Lower leg skin (tissue), 3 donors: ENCODE measurements around the gene SLC1A4.

Experiments
- CTCF ChIP-seq, 3 donors: fragments of 450-650 bp; IDR thresholded peaks; one replicate each; pipeline ENCODE4 v1.5.1; 2016; ENCODE audit warnings: antibody characterized with exemption in 3 of 3, mild to moderate bottlenecking in 3 of 3, moderate library complexity in 2 of 3
- POLR2A ChIP-seq, 2 donors: fragments of 450-650 bp; IDR thresholded peaks; one replicate each; pipeline ENCODE4 v1.6.1; 2016 to 2017; ENCODE audit warnings: antibody characterized with exemption in 2 of 2, mild to moderate bottlenecking in 1 of 2, moderate library complexity in 1 of 2

DNA sequence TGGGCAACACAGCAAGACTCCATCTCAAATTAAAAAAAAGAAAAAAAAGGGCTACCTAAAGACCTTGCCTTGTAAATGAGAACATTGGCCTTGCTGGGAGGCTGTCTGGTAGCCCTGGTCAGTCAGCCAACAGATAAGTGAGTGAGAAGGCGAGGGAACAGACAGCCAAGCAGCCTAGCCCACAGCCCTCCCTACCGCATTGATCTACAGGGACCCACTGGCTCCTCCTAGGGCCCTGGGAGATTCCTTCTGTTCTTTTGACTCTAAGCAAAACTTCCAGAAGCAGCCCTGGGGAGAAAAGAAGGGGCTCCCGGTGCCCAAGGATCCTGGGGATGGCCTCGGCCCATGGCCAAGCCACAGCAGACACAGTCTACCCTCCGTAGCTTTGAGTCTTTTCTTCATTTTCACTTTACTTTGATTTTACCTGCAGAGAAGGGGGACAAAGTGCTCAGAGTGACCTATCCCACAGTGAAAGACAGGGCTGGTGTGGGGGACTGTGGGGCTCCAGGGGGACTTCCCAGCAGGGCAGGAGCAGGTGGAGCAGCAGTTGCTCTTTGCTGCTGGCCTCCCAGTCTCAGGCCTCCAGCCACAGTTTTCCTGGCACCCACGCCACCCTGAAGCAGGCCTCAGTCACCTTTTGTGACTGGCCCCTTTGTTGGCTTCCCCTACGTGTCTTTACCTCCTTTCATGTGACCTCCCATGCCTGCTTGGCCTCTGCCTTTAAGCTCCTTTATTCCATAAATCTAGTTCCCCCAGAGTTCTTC, 72.1 kb downstream of the SLC1A4 start:
- TF ChIP-seq CTCF (IDR thresholded peaks at IDR 0.05), result no peak
- no peak for TF ChIP-seq POLR2A (IDR thresholded peaks at IDR 0.05)
